Loucy (cell line): ENCODE data around the gene SRSF3.

Experiments used
- EZH2phosphoT487 ChIP-seq: fragments of 200-600 bp; IDR thresholded peaks from 2 replicates; pipeline ENCODE4 v1.6.1; 2018; ENCODE audit warnings: antibody characterized with exemption, mild to moderate bottlenecking, moderate library complexity, borderline replicate concordance
- TF ChIP-seq, protein P1 (sequence below): fragments of 200-600 bp; sonication (generic); conservative IDR thresholded peaks from 2 replicates; pipeline ENCODE4 v1.5.1; 2014; ENCODE audit warnings: mild to moderate bottlenecking, antibody characterized with exemption, low read length

DNA sequence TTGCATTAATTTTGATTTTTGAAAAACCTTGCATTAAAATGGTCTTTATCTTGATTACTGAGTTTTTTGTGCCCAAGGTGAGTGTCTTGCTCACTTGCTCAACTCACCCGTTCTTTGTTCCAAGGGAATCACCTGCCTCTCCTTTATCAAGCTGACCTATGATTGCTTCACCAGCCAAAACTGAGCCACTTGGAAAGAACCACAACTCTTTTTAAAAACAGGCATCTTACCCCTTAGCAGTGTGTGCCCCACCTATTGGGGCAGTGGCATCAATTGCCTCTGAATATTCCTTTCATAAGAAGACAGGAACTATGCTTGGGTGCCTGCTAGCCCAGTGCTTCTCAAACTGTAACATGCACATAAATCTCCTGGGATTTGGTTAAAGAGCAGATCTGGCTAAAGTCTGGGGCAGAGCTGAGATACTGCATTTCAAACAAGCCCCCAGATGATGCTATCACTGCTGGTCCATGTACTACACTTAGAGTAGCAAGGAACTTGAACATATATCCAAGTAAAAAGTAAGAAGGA, 43.6 kb upstream of the SRSF3 start:
- TF ChIP-seq, protein P1, sequence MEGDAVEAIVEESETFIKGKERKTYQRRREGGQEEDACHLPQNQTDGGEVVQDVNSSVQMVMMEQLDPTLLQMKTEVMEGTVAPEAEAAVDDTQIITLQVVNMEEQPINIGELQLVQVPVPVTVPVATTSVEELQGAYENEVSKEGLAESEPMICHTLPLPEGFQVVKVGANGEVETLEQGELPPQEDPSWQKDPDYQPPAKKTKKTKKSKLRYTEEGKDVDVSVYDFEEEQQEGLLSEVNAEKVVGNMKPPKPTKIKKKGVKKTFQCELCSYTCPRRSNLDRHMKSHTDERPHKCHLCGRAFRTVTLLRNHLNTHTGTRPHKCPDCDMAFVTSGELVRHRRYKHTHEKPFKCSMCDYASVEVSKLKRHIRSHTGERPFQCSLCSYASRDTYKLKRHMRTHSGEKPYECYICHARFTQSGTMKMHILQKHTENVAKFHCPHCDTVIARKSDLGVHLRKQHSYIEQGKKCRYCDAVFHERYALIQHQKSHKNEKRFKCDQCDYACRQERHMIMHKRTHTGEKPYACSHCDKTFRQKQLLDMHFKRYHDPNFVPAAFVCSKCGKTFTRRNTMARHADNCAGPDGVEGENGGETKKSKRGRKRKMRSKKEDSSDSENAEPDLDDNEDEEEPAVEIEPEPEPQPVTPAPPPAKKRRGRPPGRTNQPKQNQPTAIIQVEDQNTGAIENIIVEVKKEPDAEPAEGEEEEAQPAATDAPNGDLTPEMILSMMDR = no peak
- no peak for TF ChIP-seq EZH2phosphoT487
